Colonic mucosa (tissue), 4 donors: ENCODE measurements around the gene RASSF4. TPM values are rescaled to one million over a fixed set of nuclear protein-coding genes. Genes with fewer than 3 reads are reported as not detected.

Experiments
- DNase-seq: peaks from one replicate; pipeline ENCODE4 v3.0.0-alpha.2; 2020
- H3K27ac ChIP-seq: fragments of 200-600 bp; one replicate; pipeline ENCODE4 v1.8.0; 2021
- H3K27me3 ChIP-seq: fragments of 200-600 bp; one replicate; pipeline ENCODE4 v1.8.0; 2021
- H3K36me3 ChIP-seq: fragments of 200-600 bp; one replicate; pipeline ENCODE4 v1.8.0; 2021
- H3K4me1 ChIP-seq: fragments of 200-600 bp; one replicate; pipeline ENCODE4 v1.8.0; 2021; ENCODE audit warnings: mild to moderate bottlenecking
- H3K4me3 ChIP-seq: fragments of 200-600 bp; one replicate; pipeline ENCODE4 v1.8.0; 2021
- H3K9ac ChIP-seq, 2 donors: one replicate each; pipeline ENCODE4 v1.7.0; 2013; ENCODE audit warnings: control low read depth in 2 of 2, low read depth in 2 of 2, low read length in 2 of 2
- H3K9me3 ChIP-seq: fragments of 200-600 bp; one replicate; pipeline ENCODE4 v1.8.0; 2021
- CTCF ChIP-seq: fragments of 200-600 bp; IDR thresholded peaks from one replicate; pipeline ENCODE4 v1.8.0; 2022; ENCODE audit warnings: antibody characterized with exemption, mild to moderate bottlenecking
- intact Hi-C: fragments of 100-400 bp; cut with DNase I; formaldehyde crosslinking; loops from one replicate; pipeline ENCODE4 v1.14.1; 2022
- total RNA-seq, 2 donors: library from RNA; stranded (reverse); fragmentation: NEBNext Ultra II Directional in 1 of 2; extraction: Animal tissue kit (Norgen Biotek cat#: 25700) in 1 of 2; gene quantifications; one replicate each; pipeline ENCODE4 v1.2.1, GENCODE V29; 2021
- donor health status: healthy.
- donor health status: DM: no; HTN: no; CAD: no.
- donor health status: DM: no; HTN: no; CAD: no.

The RASSF4 gene
- total RNA-seq, 2 donors from 2014 or later = 13.1 to 19.9 TPM

GRCh38 chr10:44978570-44979280 is 19.1 kb downstream of the RASSF4 start, which contains the start of gene DEPP1:
Gene DEPP1, minus strand, starts transcription at chr10:44978809. Its CDS starts 779 bp downstream, at chr10:44978030.
- H3K9ac ChIP-seq = peak within 1 kb of the TSS; percentile 70
- DNase-seq = peak; percentile 95
- H3K4me3 ChIP-seq = peak within 1 kb of the TSS; percentile 39
- H3K27ac ChIP-seq = peak within 1 kb of the TSS; percentile 80
- no peaks in the 10 kb centered on the region for H3K27me3 ChIP-seq
- H3K36me3 ChIP-seq = no peaks in the 10 kb centered on the region
- no peaks in the 10 kb centered on the region for H3K9me3 ChIP-seq
- intact Hi-C loops = no loop called here
- no peak for TF ChIP-seq CTCF
- H3K4me1 ChIP-seq = peaks cover 23% of the 10 kb centered on the region

GRCh38 chr10:44979281-44980191 is 19.9 kb downstream of the RASSF4 start:
- Histone ChIP-seq H3K27me3 (no peaks in the 10 kb centered on the region), H3K9ac (peak overlapping the region; percentile 6 to 35), H3K27ac (peak overlapping the region; percentile 80), H3K9me3 (no peaks in the 10 kb centered on the region), H3K4me1 (peaks cover 19% of the 10 kb centered on the region), H3K36me3 (no peaks in the 10 kb centered on the region), H3K4me3 (no peak overlapping the region)
- intact Hi-C loops = no loop called here
- no peak for TF ChIP-seq CTCF
- DNase-seq = no peak

- Histone ChIP-seq H3K9me3 (no peaks in the 10 kb centered on the region), H3K36me3 (no peaks in the 10 kb centered on the region), H3K27me3 (no peaks in the 10 kb centered on the region), H3K4me1 (peaks cover 19% of the 10 kb centered on the region), H3K27ac (peak overlapping the region; percentile 56), H3K9ac (peak overlapping the region in 1 of 2 donors; percentile 48), H3K4me3 (no peak overlapping the region)
- intact Hi-C loops = no loop called here
- no peak for TF ChIP-seq CTCF
- no peak for DNase-seq
Observed at GRCh38 chr10:44980309-44981171, 20.9 kb downstream of the RASSF4 start.

GRCh38 chr10:44981172-44982113 is 21.8 kb downstream of the RASSF4 start:
- TF ChIP-seq CTCF = no peak
- peaks cover 19% of the 10 kb centered on the region for H3K4me1 ChIP-seq
- H3K27me3 ChIP-seq = no peaks in the 10 kb centered on the region
- H3K36me3 ChIP-seq = no peaks in the 10 kb centered on the region
- no peak overlapping the region for H3K4me3 ChIP-seq
- H3K9ac ChIP-seq = peak overlapping the region in 1 of 2 donors; percentile 48
- intact Hi-C loops = no loop called here
- no peaks in the 10 kb centered on the region for H3K9me3 ChIP-seq
- H3K27ac ChIP-seq = peak overlapping the region; percentile 56
- DNase-seq = no peak
